GM19099 (cell line): ENCODE data around the gene LCMT1.

Source experiments
- POLR2A ChIP-seq: IDR thresholded peaks from 3 replicates; pipeline ENCODE4 v1.6.1; 2011; ENCODE audit warnings: low read depth; ENCODE audit not compliant: insufficient read length; ENCODE audit errors: extremely low read depth

LCMT1 gene

GRCh38 chr16:25084797-25085196 lies 26.7 kb upstream of the LCMT1 start:
- no peak for TF ChIP-seq POLR2A

DNA sequence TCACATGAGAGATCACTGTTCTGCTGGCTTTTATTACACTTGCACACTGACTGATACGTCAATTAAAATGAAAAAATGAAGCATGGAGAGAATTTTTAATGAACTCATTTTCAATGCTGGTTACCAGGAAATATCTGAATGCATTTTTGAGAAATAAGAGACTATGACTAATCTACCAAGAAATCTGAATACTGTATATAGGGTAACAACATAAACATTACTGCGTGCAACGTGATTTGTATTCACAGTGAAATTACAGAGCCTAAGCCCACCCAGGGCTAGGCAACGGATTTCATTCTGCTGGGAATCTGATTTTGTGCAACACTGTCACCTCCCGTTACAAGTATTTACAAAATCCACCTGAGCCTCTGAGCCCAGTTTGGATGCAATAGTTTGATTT lies 23.8 kb upstream of the LCMT1 start:
- no peak for TF ChIP-seq POLR2A

GRCh38 chr16:25089351-25089750 lies 22.2 kb upstream of the LCMT1 start:
- no peak for TF ChIP-seq POLR2A

DNA sequence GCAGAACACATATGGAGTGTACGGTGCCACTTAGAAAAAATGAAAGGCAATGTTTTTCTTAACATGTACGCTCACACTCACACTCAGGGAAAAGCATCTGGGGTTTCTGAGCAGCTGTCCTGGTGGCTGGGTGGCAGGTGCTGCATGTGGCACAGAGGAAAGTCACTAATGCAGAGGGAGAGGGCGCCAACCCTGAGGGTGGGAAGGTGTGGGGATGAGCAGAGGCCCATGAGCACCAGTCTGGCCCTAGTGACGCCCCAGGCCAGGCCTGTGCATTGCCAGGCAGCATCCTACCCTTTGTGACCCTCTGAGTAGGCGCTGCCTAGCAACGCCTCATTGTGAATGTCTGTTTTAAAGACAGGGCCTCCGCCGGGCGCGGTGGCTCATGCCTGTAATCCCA lies 19.1 kb upstream of the LCMT1 start:
- no peak for TF ChIP-seq POLR2A

DNA sequence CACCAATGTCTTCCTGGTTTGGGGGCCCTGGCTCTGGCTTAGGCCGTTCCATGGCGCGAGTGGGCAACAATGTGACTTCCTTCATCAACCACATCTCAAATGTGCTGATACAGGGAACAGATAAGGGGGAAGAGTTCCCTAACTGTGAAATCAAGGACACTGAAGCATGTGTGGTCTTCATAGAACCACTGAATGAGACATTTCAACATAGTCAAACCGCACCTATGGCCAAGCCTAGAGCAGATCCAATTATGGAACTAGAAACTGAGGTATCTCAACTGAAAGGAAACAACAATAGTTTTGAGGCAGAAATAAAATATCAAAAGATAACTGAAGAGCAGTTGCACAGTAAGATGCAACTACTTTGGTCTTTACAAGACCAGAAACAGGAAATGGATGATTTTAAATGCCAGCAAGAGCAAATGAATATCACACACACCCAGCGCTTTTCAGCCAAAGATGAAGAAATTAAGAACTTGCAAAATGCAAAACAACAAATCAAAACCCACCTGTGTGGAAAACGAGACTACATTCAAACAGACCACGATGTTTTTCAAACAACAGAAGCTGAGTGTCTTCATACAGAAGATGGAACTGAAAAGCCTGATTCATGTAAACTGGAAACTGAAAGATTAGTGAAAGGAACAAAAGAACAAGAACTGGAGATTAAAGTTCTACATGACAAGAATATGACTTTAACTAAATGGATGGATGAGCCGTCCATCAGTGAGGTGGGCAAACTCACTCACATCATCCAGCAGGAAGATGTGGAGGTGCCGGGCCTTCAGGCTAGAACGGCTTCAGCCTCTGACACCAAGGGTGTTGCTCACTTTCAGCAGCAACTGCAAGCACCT lies 18.1 kb upstream of the LCMT1 start:
- TF ChIP-seq POLR2A = no peak

DNA sequence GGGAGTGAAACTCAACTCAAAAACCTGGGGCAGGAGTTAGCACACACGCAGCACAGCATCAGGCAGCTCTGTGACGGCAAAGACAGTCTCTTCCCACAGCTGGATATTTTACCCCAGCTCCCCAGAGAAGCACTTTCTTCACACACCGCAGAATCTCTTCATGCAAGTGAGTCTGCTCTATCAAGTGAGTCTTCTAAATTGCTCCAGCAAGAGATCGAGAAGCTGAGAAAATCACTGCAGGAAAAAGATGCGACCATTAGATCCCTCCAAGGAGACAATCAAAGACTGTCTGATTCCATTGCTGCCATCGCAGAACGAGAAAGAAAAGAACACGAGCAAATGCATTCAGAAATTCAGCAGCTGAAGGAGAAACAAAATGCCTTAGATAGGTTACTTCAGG lies 16.9 kb upstream of the LCMT1 start:
- no peak for TF ChIP-seq POLR2A

GRCh38 chr16:25095636-25096035 lies 15.9 kb upstream of the LCMT1 start:
- TF ChIP-seq POLR2A = no peak

DNA sequence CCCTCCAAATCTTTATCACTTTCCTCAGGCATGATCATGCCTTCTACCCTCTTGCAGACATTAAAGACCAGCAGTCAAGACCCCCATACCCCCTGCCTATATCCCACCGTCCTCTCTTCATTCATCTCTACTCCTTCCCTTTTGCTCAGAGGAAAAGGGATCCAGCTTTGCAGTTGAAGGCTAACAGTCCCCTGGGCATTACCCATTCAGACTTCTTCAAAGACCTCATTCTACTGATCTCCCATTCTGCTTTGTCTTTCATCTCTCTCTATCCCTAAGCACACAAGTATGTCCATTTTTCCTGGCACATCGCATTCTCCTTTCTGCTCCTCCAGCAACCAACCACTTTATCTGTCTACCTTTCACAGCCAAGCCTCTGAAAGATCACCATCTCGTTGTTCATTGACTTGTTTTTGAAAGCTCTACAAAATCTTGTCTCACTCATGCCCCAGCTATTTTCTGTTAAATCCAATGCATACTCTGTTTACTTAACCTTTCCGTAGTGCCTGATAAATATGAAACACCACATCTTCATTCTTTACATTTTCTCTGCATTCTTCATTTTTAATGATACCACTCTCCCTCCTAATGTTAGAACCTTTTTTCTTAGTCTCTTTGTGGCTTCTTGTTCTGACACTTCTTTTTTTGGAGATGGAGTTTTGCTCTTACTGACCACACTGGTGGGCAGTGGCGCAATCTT lies 14.1 kb upstream of the LCMT1 start:
- no peak for TF ChIP-seq POLR2A

- TF ChIP-seq POLR2A = no peak
Measured at GRCh38 chr16:25100511-25100910, 11.0 kb upstream of the LCMT1 start.

DNA sequence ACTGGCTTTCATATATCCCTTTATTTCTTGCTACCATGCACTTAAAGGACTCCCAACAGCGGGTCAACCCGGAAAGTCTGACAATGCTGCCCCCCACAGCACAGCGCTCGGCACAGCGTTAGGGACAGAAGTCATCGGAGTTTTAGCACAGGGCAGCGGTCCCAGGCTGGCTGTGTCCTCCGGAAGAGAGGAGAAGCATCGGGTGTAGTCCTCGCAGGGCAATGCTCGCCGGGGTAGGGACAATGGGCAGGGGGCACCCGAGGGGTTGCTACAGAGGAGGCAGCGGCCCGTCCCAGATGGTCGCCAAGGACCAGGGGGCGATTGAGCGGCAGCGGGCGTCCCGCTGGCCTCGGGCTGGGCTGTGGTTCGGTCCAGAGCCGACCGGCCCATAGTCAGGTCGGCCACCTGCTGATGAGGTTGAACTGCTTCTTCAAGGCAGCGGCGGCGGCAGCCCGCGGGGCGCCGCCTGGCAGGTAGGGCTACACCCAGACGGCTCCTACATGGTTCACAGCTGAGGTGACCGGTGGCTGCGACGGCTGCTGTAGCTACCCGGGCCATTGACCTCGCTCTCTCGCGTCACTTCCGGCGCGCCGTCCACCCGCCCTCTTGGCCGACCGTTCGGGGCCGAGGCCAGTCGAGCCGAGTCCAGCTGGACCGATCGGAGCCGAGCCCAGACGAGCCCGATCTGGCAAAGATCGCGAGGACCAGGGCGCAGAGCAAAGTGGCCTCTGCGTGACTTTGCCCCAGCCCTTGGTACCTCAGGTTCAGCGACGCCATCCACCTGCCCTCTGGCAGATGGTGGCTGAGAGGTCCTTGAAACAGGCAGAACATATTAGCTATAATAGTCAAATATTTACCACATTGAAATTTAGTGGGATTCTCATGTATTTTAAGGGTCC lies 4.7 kb upstream of the LCMT1 start:
- TF ChIP-seq POLR2A = peak; percentile 81

GRCh38 chr16:25107466-25107792 lies 4.1 kb upstream of the LCMT1 start:
- no peak for TF ChIP-seq POLR2A

DNA sequence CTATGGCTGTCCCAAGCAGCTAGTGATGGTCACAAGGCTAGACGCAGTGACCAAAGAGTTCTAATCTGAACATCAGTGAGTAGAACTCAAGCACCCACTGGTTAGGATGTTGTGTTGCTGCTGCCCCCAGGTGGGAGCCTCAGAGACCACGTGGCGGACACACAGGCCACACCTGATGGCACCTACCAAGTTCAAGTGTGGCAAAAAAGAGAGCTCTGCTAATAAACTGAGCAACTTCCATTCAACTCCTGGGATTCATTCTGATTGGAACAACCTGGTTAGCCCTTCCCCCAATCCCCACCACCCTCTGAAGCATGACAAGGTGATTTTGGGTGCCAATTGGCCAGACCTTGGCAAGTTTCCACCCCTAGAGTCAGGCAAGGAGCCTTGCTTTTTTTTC lies 3.5 kb upstream of the LCMT1 start:
- no peak for TF ChIP-seq POLR2A

DNA sequence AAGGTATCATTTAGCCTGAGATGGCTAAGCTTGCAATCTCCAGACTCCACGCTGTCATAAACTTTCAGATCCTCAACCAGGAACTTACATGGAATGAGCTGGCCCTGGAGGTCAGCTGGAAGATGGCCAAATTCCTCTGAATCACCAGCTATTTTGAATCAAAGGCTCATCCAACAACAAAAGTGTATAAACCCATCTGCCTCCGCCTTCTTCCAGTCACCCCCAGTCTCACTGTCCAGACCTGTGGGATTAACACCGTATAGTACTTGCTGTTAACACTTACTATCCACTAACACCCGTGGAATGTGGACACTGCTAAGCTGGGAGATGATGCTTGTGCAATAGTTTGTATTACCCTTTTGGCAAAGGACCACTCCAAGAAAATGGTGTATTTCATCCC lies 1.9 kb upstream of the LCMT1 start:
- no peak for TF ChIP-seq POLR2A

DNA sequence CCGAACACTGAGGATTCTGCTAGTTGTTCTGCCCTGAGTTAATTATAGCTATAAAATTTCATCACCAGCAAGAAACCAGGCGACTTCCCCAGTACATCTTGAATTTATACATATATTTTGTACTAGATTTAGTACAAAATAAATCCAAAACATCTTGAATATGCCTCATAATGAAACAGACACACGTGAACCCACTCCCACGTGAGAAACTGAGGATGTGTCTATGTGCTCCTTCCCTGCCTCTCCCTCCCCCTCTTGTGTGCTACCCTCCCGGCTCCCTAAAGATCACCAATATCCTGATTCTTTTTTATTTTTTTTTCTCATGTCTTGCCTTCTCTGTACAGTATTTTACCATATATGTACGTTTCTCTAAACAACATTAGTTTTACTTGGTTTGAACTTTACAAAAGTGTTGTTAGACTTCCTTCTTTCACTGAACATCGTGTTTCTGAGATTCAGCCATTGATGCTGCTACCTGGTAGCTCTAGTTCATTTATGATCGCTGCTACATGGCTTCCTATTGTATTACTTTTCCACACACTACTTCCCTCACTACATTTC lies 1.1 kb upstream of the LCMT1 start:
- TF ChIP-seq POLR2A = no peak

GRCh38 chr16:25114121-25114520 lies 2.6 kb downstream of the LCMT1 start:
- no peak for TF ChIP-seq POLR2A
